Measurements from ENCODE around the gene FEM1A. TPM values are rescaled to one million over a fixed set of nuclear protein-coding genes. Genes with fewer than 3 reads are reported as not detected.
"Not testable (repeated sequence)": the region's sequence is repeated elsewhere in the genome, so short reads cannot be mapped to it uniquely, and the experiment has no call there.

Gene FEM1A, protein sequence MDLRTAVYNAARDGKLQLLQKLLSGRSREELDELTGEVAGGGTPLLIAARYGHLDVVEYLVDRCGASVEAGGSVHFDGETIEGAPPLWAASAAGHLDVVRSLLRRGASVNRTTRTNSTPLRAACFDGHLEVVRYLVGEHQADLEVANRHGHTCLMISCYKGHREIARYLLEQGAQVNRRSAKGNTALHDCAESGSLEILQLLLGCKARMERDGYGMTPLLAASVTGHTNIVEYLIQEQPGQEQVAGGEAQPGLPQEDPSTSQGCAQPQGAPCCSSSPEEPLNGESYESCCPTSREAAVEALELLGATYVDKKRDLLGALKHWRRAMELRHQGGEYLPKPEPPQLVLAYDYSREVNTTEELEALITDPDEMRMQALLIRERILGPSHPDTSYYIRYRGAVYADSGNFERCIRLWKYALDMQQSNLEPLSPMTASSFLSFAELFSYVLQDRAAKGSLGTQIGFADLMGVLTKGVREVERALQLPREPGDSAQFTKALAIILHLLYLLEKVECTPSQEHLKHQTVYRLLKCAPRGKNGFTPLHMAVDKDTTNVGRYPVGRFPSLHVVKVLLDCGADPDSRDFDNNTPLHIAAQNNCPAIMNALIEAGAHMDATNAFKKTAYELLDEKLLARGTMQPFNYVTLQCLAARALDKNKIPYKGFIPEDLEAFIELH
- 1 to 10 TPM; 5.2 to 6.1 TPM for polyA plus RNA-seq

DNA sequence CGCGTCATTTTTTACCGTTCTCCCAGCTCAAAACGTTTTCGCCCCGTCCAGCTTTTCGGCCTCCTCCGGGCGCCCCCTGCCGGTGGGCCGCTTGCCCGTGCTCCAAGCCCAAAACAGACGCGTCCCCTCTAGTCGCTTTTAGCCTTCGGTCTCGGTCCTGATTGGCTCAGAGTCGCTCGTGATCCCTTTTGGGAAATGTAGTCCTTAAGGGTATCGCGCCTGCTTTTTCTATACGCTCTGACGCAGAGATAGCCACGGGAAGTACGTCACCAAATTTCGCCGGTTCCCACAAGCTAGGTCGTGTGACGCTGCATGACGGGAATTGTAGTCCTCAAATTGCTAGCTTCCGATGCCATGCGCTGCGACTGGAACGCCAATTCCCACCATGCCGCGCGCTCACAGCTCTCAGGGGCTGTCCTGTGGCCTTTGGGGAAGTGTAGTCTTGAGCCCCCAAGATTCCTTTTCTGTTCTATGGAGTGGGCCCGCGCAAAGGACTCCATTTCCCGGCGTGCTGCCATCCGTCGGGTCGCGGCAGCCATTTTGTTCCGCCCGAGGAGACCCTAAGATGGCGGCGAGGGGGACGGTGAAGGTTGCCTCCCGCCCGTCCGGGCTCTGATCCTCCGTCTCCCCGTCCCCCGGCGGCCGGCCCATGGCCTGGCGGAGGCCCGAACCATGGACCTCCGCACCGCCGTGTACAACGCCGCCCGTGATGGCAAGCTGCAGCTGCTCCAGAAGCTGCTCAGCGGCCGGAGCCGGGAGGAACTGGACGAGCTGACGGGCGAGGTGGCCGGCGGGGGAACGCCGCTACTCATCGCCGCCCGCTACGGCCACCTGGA is at the start of gene FEM1A:
Gene FEM1A, plus strand, starts transcription at position 552 of the 836 bp plus-strand sequence. Its CDS starts 121 bp downstream, at position 673.
- Histone ChIP-seq H3K4me1 (ENCODE audit: control insufficient read depth in 2 of 2, insufficient read depth in 2 of 2, low read length in 1 of 2) (peaks cover 0 to 21% of the 10 kb centered on the region in 2 donors), H3K27ac (ENCODE audit: low read depth in 2 of 2, low read length in 1 of 2) (peak within 1 kb of the TSS; percentile 92), H3K27me3 (ENCODE audit: control insufficient read depth in 1 of 2, insufficient read depth in 2 of 2, low read length in 2 of 2) (no peaks in the 10 kb centered on the region), H3K4me3 (ENCODE audit: low read depth in 1 of 2, low read length in 2 of 2) (peak within 1 kb of the TSS; percentile 83 to 95), H3K36me3 (ENCODE audit: control insufficient read depth in 2 of 2, insufficient read depth in 2 of 2, low read length in 1 of 2) (peaks cover 1 to 13% of the 10 kb centered on the region in 2 donors), H3K9me3 (ENCODE audit: control insufficient read depth in 2 of 2, insufficient read depth in 1 of 2, low read depth in 1 of 2, low read length in 1 of 2) (no peaks in the 10 kb centered on the region)
- WGBS, 2 donors: 0 to 1% methylated on average over 75 to 80 of the region's 80 CpGs

DNA sequence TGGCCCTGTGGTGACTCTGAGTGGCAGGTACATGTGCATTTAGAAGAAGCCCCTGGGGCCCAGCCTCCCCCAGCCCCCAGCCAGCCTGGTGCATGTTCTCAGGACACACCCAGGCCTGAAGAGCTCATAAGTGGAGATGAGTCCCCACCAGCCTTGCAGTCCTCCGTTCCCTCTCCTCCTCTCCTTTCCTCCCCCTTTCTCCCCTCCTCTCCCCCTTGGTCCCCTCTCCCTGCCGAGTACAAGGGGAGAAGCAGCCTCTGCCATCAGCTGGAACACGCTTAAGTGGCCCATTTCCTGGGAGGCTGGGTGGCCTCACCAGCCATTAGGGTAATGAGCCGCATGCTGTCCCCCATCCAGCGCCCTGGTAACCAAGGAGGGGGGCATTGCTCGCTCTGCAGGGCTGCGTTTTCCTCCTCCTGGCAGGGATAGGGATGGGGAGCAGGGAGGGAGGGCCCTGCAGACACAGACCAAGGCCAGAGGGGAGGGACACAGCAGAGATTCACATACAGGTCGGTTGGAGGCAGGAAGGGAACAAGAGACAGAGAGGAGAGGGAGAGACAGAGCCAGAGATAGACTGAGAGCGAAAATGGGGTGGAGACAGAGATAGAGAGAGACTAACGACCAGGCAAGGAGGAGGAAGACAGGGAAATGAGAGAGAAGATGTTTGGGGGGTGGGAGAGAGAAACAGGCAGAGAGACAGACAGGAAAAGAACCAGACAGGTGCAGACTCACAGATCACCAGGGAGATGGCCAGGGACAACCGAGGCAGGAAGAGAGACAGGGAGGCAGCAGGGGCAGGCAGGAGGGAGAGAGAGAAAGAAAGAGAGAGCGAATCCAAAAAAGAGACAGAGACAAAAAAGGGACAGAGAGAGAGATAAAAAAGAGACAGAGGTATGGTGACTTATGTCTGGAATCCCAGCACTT is 48.5 kb upstream of the FEM1A start:
- Histone ChIP-seq H3K27ac (ENCODE audit: low read depth in 2 of 2, low read length in 1 of 2) (no peak overlapping the region), H3K4me1 (ENCODE audit: control insufficient read depth in 2 of 2, insufficient read depth in 2 of 2, low read length in 1 of 2) (peaks cover 0 to 5% of the 10 kb centered on the region in 2 donors), H3K27me3 (ENCODE audit: control insufficient read depth in 1 of 2, insufficient read depth in 2 of 2, low read length in 2 of 2) (no peaks in the 10 kb centered on the region), H3K4me3 (ENCODE audit: low read depth in 1 of 2, low read length in 2 of 2) (no peak overlapping the region), H3K9me3 (ENCODE audit: control insufficient read depth in 2 of 2, insufficient read depth in 1 of 2, low read depth in 1 of 2, low read length in 1 of 2) (no peaks in the 10 kb centered on the region), H3K36me3 (ENCODE audit: control insufficient read depth in 2 of 2, insufficient read depth in 2 of 2, low read length in 1 of 2) (no peaks in the 10 kb centered on the region)
- 36 to 49% methylated on average over 11 to 12 of the region's 12 CpGs for whole genome bisulfite sequencing, 2 donors

DNA sequence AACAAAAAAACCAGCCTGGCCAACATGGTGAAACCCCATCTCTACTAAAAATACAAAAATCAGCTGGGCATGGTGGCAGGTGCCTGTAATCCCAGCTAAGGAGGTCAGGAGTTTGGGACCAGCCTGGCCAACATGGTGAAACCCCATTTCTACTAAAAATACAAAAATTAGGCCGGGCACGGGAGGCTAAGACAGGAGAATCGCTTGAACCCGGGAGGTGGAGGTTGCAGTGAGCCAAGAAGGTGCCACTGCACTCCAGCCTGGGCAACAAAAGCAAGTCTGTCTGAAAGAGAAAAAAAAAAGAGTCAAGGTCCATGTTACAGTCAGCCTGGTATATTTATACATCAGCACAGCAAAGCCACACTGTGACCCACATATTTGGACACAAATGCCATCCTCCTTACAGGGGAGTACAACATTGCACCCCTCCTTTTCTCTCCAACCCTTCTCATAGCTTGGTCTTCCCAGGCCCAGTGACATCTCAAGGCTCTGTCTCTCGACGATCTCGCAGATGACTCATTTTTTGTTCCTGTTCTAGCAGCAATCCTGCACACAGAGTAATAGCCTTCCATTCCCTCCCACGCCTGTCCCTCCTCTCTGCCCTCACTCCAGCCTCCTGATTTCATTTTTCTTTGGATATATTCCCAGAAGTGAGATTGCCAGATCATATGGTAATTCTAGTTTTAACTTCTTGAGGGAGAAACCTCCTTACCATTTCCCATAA is 46.9 kb upstream of the FEM1A start:
- no peaks in the 10 kb centered on the region for H3K36me3 ChIP-seq (ENCODE audit: control insufficient read depth in 2 of 2, insufficient read depth in 2 of 2, low read length in 1 of 2)
- no peak overlapping the region for H3K27ac ChIP-seq (ENCODE audit: low read depth in 2 of 2, low read length in 1 of 2)
- WGBS, 2 donors: 25 to 38% methylated on average over 8 of the region's 8 CpGs
- no peak overlapping the region for H3K4me3 ChIP-seq (ENCODE audit: low read depth in 1 of 2, low read length in 2 of 2)
- H3K4me1 ChIP-seq (ENCODE audit: control insufficient read depth in 2 of 2, insufficient read depth in 2 of 2, low read length in 1 of 2): peaks cover 0 to 5% of the 10 kb centered on the region in 2 donors
- no peaks in the 10 kb centered on the region for H3K27me3 ChIP-seq (ENCODE audit: control insufficient read depth in 1 of 2, insufficient read depth in 2 of 2, low read length in 2 of 2)
- peaks cover 0 to 3% of the 10 kb centered on the region in 2 donors for H3K9me3 ChIP-seq (ENCODE audit: control insufficient read depth in 2 of 2, insufficient read depth in 1 of 2, low read depth in 1 of 2, low read length in 1 of 2)

DNA sequence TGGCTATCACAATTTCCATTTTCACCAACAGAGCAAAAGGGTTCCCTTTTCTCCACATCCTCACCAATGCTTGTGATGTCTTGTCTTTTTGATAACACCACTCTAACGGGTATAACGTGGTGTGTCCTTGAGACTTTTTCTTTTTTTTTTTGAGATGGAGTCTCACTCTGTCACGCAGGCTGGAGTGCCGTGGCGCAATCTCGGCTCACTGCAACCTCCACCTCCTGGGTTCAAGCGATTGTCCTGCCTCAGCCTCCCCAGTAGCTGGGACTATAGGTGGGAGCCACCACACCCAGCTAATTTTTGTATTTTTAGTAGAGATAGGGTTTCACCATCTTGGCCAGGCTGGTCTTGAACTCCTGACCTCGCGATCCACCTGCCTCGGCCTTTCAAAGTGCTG is 46.4 kb upstream of the FEM1A start:
- H3K27me3 ChIP-seq (ENCODE audit: control insufficient read depth in 1 of 2, insufficient read depth in 2 of 2, low read length in 2 of 2); H3K9me3 ChIP-seq (ENCODE audit: control insufficient read depth in 2 of 2, insufficient read depth in 1 of 2, low read depth in 1 of 2, low read length in 1 of 2); H3K36me3 ChIP-seq (ENCODE audit: control insufficient read depth in 2 of 2, insufficient read depth in 2 of 2, low read length in 1 of 2); H3K27ac ChIP-seq (ENCODE audit: low read depth in 2 of 2, low read length in 1 of 2); H3K4me3 ChIP-seq (ENCODE audit: low read depth in 1 of 2, low read length in 2 of 2); H3K4me1 ChIP-seq (ENCODE audit: control insufficient read depth in 2 of 2, insufficient read depth in 2 of 2, low read length in 1 of 2): not testable (repeated sequence)
- WGBS, 2 donors: 68 to 70% methylated on average over 10 of the region's 10 CpGs

DNA sequence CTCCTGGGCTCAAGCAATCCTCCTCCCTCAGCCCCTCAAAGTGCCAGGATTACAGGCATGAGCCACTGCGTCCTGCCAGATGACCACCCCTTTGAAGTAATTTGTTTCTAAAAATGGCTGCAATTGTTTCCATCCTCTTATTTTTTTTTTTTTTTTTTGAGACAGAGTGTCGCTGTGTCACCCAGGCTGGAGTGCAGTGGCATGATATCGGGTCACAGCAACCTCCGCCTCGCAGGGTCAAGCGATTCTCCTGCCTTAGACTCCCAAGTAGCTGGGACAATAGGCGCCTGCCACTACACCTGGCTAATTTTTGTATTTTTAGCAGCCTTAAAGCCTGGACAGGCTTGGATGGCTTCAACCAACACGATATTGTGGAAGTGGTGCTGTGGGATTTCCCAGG is 45.5 kb upstream of the FEM1A start:
- H3K27ac ChIP-seq (ENCODE audit: low read depth in 2 of 2, low read length in 1 of 2): no peak overlapping the region
- H3K9me3 ChIP-seq (ENCODE audit: control insufficient read depth in 2 of 2, insufficient read depth in 1 of 2, low read depth in 1 of 2, low read length in 1 of 2): peaks cover 0 to 3% of the 10 kb centered on the region in 2 donors
- no peak overlapping the region for H3K4me3 ChIP-seq (ENCODE audit: low read depth in 1 of 2, low read length in 2 of 2)
- H3K27me3 ChIP-seq (ENCODE audit: control insufficient read depth in 1 of 2, insufficient read depth in 2 of 2, low read length in 2 of 2): no peaks in the 10 kb centered on the region
- H3K4me1 ChIP-seq (ENCODE audit: control insufficient read depth in 2 of 2, insufficient read depth in 2 of 2, low read length in 1 of 2): peaks cover 0 to 5% of the 10 kb centered on the region in 2 donors
- 75 to 80% methylated on average over 8 of the region's 8 CpGs for WGBS, 2 donors
- H3K36me3 ChIP-seq (ENCODE audit: control insufficient read depth in 2 of 2, insufficient read depth in 2 of 2, low read length in 1 of 2): no peaks in the 10 kb centered on the region

DNA sequence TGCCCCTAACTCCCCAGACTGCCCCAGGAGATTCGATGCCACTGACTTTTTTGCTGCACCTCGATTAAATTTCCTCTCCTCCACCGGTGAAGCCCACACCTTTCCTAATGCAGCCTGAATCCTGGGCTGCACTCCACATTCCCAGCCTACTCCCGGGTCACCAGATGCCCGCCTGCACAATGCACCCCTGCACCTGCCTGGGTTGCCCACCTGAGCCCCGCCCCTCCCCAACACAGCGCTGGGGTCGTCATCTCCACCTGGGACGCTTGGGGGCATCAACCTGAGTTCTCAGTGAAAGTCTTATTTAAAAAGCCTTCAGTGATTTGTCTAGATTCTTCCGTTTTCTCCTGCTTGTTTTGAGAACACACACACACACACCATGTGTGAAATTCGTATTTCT is 43.3 kb upstream of the FEM1A start:
- Histone ChIP-seq H3K9me3 (ENCODE audit: control insufficient read depth in 2 of 2, insufficient read depth in 1 of 2, low read depth in 1 of 2, low read length in 1 of 2) (peaks cover 0 to 3% of the 10 kb centered on the region in 2 donors), H3K27me3 (ENCODE audit: control insufficient read depth in 1 of 2, insufficient read depth in 2 of 2, low read length in 2 of 2) (no peaks in the 10 kb centered on the region), H3K4me1 (ENCODE audit: control insufficient read depth in 2 of 2, insufficient read depth in 2 of 2, low read length in 1 of 2) (peaks cover 0 to 2% of the 10 kb centered on the region in 2 donors), H3K27ac (ENCODE audit: low read depth in 2 of 2, low read length in 1 of 2) (no peak overlapping the region), H3K36me3 (ENCODE audit: control insufficient read depth in 2 of 2, insufficient read depth in 2 of 2, low read length in 1 of 2) (no peaks in the 10 kb centered on the region), H3K4me3 (ENCODE audit: low read depth in 1 of 2, low read length in 2 of 2) (no peak overlapping the region)
- 42 to 43% methylated on average over 11 of the region's 11 CpGs for WGBS, 2 donors

DNA sequence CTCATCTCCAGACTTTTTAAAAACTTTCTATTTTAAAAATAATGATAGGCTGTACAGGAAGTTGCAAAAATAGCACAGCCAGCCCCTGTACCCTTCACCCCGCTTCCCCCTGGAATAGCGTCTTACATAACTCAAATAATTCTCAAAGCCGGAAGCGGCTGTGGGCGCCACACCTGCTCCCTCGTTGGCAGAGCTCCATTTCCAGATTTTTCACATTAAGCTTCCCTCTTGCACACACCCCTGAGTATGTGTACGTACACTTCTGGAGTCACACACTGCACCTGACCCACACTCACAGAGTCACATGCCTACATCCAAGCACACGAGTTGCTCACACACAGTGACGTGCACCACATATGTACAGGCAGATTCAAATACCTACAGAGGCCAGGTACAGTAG is 42.9 kb upstream of the FEM1A start:
- Histone ChIP-seq H3K4me3 (ENCODE audit: low read depth in 1 of 2, low read length in 2 of 2) (no peak overlapping the region), H3K27ac (ENCODE audit: low read depth in 2 of 2, low read length in 1 of 2) (no peak overlapping the region), H3K36me3 (ENCODE audit: control insufficient read depth in 2 of 2, insufficient read depth in 2 of 2, low read length in 1 of 2) (no peaks in the 10 kb centered on the region), H3K4me1 (ENCODE audit: control insufficient read depth in 2 of 2, insufficient read depth in 2 of 2, low read length in 1 of 2) (peaks cover 0 to 2% of the 10 kb centered on the region in 2 donors), H3K9me3 (ENCODE audit: control insufficient read depth in 2 of 2, insufficient read depth in 1 of 2, low read depth in 1 of 2, low read length in 1 of 2) (peaks cover 0 to 3% of the 10 kb centered on the region in 2 donors), H3K27me3 (ENCODE audit: control insufficient read depth in 1 of 2, insufficient read depth in 2 of 2, low read length in 2 of 2) (no peaks in the 10 kb centered on the region)
- 46 to 57% methylated on average over 9 of the region's 9 CpGs for WGBS, 2 donors

DNA sequence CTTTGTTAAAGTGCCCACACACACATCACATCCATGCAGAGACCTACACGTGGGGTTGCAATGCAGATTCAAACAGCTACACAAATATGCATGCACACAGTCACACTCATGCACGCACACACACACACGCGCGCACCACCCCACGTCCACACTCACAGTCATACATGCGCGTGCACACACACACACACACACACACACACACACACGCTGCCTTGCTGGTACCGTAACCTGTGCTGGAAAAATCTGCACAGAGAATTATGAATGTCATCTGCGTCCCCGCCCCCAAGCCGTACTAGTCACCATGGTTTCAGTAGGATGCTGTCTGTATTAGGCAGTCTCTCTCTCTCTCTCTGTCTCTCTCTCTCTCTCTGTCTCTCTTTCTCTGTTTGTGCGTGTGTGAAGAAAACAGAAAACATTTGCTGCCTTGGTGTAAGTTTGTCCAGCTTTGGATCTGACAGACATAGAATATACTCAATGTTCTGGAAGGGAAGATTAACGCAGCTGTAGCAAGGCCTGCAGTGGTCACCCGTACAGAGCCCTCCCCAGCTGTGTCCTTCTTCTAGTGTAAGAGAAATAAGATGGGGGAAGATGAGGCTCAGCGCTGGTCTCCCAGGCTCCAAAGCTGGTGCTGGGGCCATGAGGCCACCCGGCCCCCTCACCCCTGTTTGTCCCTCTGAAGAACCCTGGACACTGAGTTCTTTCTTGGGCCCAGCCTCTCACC is 41.5 kb upstream of the FEM1A start:
- no peaks in the 10 kb centered on the region for H3K36me3 ChIP-seq (ENCODE audit: control insufficient read depth in 2 of 2, insufficient read depth in 2 of 2, low read length in 1 of 2)
- peaks cover 0 to 3% of the 10 kb centered on the region in 2 donors for H3K9me3 ChIP-seq (ENCODE audit: control insufficient read depth in 2 of 2, insufficient read depth in 1 of 2, low read depth in 1 of 2, low read length in 1 of 2)
- no peak overlapping the region for H3K27ac ChIP-seq (ENCODE audit: low read depth in 2 of 2, low read length in 1 of 2)
- H3K4me3 ChIP-seq (ENCODE audit: low read depth in 1 of 2, low read length in 2 of 2): no peak overlapping the region
- WGBS, 2 donors: 73 to 75% methylated on average over 18 of the region's 18 CpGs
- no peaks in the 10 kb centered on the region for H3K27me3 ChIP-seq (ENCODE audit: control insufficient read depth in 1 of 2, insufficient read depth in 2 of 2, low read length in 2 of 2)
- no peaks in the 10 kb centered on the region for H3K4me1 ChIP-seq (ENCODE audit: control insufficient read depth in 2 of 2, insufficient read depth in 2 of 2, low read length in 1 of 2)
